Smooth muscle cell (in vitro differentiated cells): ENCODE data around the gene HBS1L. TPM values are rescaled to one million over a fixed set of nuclear protein-coding genes. Genes with fewer than 3 reads are reported as not detected.

Experiments
- DNase-seq: peaks from one replicate; lab custom pipeline; 2025; ENCODE audit not compliant: unreplicated experiment; lab: John Stamatoyannopoulos, UW
- H2AFZ ChIP-seq: fragments of 200-600 bp; sonication (generic); 2 replicates; pipeline ENCODE4 v1.6.0; 2016; ENCODE audit warnings: antibody characterized with exemption, low read depth, mild to moderate bottlenecking
- H3F3A ChIP-seq: fragments of 200-600 bp; sonication (generic); 2 replicates; pipeline ENCODE4 v1.6.0; 2017; ENCODE audit warnings: antibody characterized with exemption, low read depth
- H3K27ac ChIP-seq: fragments of 200-600 bp; sonication (generic); 2 replicates; pipeline ENCODE4 v1.5.1; 2016; ENCODE audit warnings: low read depth, mild to moderate bottlenecking
- H3K27me3 ChIP-seq: fragments of 200-600 bp; sonication (generic); 2 replicates; pipeline ENCODE4 v1.6.1; 2016; ENCODE audit warnings: low read depth, mild to moderate bottlenecking
- H3K36me3 ChIP-seq: fragments of 200-600 bp; sonication (generic); 2 replicates; pipeline ENCODE4 v1.5.1; 2016; ENCODE audit warnings: low read depth
- H3K4me1 ChIP-seq: fragments of 200-600 bp; sonication (generic); 2 replicates; pipeline ENCODE4 v1.5.1; 2016; ENCODE audit warnings: low read depth
- H3K4me2 ChIP-seq: fragments of 200-600 bp; sonication (generic); 2 replicates; pipeline ENCODE4 v1.6.0; 2016; ENCODE audit warnings: mild to moderate bottlenecking
- H3K4me3 ChIP-seq: fragments of 200-600 bp; sonication (generic); 2 replicates; pipeline ENCODE4 v1.5.1; 2016; ENCODE audit warnings: mild to moderate bottlenecking
- H3K79me2 ChIP-seq: fragments of 200-600 bp; sonication (generic); 2 replicates; pipeline ENCODE4 v1.6.0; 2016; ENCODE audit warnings: low read depth, mild to moderate bottlenecking
- H3K9ac ChIP-seq: fragments of 200-600 bp; sonication (generic); 2 replicates; pipeline ENCODE4 v1.6.0; 2016; ENCODE audit warnings: low read depth
- H3K9me3 ChIP-seq: fragments of 200-600 bp; sonication (generic); replicated peaks from 2 replicates; pipeline ENCODE4 v1.5.1; 2016; ENCODE audit warnings: low read depth
- H4K20me1 ChIP-seq: fragments of 200-600 bp; sonication (generic); 2 replicates; pipeline ENCODE4 v1.6.0; 2016; ENCODE audit warnings: low read depth
- WGBS: methylation state at CpG from one replicate; pipeline ENCODE4 v1.1.7; 2016; ENCODE audit warnings: low lambda C conversion rate; 5-methylcytosine and 5-hydroxymethylcytosine counted together
- polyA plus RNA-seq: library from polyadenylated mRNA; unstranded; fragments of >200 nt; fragmentation: Nextera tagmentation; extraction: Ambion mirVana; gene quantifications from 2 replicates; pipeline ENCODE4 v1.2.1, GENCODE V29; 2016
- total RNA-seq: library from RNA; depleted of rRNA; stranded (reverse); fragments of >200 nt; gene quantifications from 2 replicates; pipeline ENCODE4 v1.2.3, GENCODE V29; 2014
- TF ChIP-seq, protein P1 (sequence below): fragments of 200-600 bp; sonication (generic); IDR thresholded peaks from 2 replicates; pipeline ENCODE4 v1.5.1; 2017; ENCODE audit warnings: borderline replicate concordance, mild to moderate bottlenecking, antibody characterized with exemption; ENCODE audit not compliant: insufficient read depth, poor library complexity, severe bottlenecking

Gene HBS1L
- total and polyA plus RNA-seq, 2 experiments from 2014 or later, result 64.3 to 84.8 TPM

DNA sequence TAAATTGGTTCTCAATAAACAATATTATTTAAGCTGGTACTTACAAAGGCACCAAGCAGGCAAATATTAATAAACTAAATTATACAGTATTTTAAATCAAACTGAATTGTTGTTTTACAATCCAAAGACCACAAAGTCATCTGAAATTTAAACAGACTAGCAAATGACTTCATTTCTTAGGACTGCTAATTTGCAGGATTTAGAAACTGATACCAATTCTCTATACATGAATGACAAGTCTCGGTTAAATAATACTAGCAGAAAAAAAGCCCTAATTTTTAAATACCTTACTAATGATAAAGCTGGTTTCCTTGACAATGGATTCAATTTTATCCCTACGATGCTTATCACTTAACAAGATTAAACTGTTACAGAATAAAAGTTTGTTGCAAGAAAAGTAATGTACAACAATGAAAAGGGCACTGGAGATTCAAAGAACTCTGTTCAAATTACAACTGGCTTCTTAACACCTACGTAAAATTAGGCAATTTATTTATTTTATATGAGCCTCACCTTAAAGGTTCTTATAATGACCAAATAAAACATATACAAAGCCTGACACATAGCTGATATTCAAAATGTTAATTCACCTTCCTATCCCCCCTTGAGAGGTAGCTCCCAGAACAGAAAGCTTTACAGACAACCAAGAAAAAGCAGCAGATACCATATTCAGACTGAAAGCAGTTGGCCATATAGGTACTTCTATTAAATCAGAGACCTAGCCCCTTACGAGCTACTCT lies 33.1 kb downstream of the HBS1L start:
- H2AFZ ChIP-seq, result no peak overlapping the region
- no peak overlapping the region for H3K9ac ChIP-seq
- no peak overlapping the region for H3K27ac ChIP-seq
- peaks cover 35% of the 10 kb centered on the region for H3K79me2 ChIP-seq
- H3F3A ChIP-seq, result no peaks in the 10 kb centered on the region
- no peak for DNase-seq
- H3K4me3 ChIP-seq, result no peak overlapping the region
- H3K4me1 ChIP-seq, result peaks cover 14% of the 10 kb centered on the region
- no peak overlapping the region for H3K4me2 ChIP-seq
- H3K9me3 ChIP-seq, result no peaks in the 10 kb centered on the region
- peaks cover 87% of the 10 kb centered on the region for H4K20me1 ChIP-seq
- H3K36me3 ChIP-seq, result no peaks in the 10 kb centered on the region
- TF ChIP-seq, protein P1, sequence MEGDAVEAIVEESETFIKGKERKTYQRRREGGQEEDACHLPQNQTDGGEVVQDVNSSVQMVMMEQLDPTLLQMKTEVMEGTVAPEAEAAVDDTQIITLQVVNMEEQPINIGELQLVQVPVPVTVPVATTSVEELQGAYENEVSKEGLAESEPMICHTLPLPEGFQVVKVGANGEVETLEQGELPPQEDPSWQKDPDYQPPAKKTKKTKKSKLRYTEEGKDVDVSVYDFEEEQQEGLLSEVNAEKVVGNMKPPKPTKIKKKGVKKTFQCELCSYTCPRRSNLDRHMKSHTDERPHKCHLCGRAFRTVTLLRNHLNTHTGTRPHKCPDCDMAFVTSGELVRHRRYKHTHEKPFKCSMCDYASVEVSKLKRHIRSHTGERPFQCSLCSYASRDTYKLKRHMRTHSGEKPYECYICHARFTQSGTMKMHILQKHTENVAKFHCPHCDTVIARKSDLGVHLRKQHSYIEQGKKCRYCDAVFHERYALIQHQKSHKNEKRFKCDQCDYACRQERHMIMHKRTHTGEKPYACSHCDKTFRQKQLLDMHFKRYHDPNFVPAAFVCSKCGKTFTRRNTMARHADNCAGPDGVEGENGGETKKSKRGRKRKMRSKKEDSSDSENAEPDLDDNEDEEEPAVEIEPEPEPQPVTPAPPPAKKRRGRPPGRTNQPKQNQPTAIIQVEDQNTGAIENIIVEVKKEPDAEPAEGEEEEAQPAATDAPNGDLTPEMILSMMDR, result no peak
- whole genome bisulfite sequencing, result 88% methylated on average over 4 of the region's 4 CpGs
- H3K27me3 ChIP-seq, result no peaks in the 10 kb centered on the region

GRCh38 chr6:135018941-135019340 lies 35.7 kb downstream of the HBS1L start:
- H3K4me3 ChIP-seq, result no peak overlapping the region
- H4K20me1 ChIP-seq, result peaks cover 80% of the 10 kb centered on the region
- H3F3A ChIP-seq, result no peaks in the 10 kb centered on the region
- 90% methylated on average over 1 of the region's 1 CpG for WGBS
- TF ChIP-seq, protein P1, result no peak
- no peak overlapping the region for H3K4me2 ChIP-seq
- H3K27ac ChIP-seq, result no peak overlapping the region
- no peaks in the 10 kb centered on the region for H3K4me1 ChIP-seq
- H2AFZ ChIP-seq, result no peak overlapping the region
- no peak overlapping the region for H3K9ac ChIP-seq
- H3K27me3 ChIP-seq, result no peaks in the 10 kb centered on the region
- no peaks in the 10 kb centered on the region for H3K9me3 ChIP-seq
- H3K36me3 ChIP-seq, result no peaks in the 10 kb centered on the region
- DNase-seq, result no peak
- H3K79me2 ChIP-seq, result peaks cover 35% of the 10 kb centered on the region

- DNase-seq, result no peak
- H3K9ac ChIP-seq, result no peak overlapping the region
- H3K27me3 ChIP-seq, result no peaks in the 10 kb centered on the region
- H3F3A ChIP-seq, result no peaks in the 10 kb centered on the region
- H3K4me1 ChIP-seq, result no peaks in the 10 kb centered on the region
- H2AFZ ChIP-seq, result no peak overlapping the region
- H4K20me1 ChIP-seq, result peaks cover 77% of the 10 kb centered on the region
- peaks cover 28% of the 10 kb centered on the region for H3K79me2 ChIP-seq
- H3K9me3 ChIP-seq, result no peaks in the 10 kb centered on the region
- 100% methylated on average over 2 of the region's 2 CpGs for WGBS
- no peak overlapping the region for H3K4me2 ChIP-seq
- no peak overlapping the region for H3K27ac ChIP-seq
- H3K36me3 ChIP-seq, result no peaks in the 10 kb centered on the region
- H3K4me3 ChIP-seq, result no peak overlapping the region
- TF ChIP-seq, protein P1, result no peak
Observed at GRCh38 chr6:135018052-135018451, 36.6 kb downstream of the HBS1L start.

- Histone ChIP-seq H3K79me2 (peaks cover 18% of the 10 kb centered on the region), H3K4me3 (no peak overlapping the region), H2AFZ (no peak overlapping the region), H3K27ac (no peak overlapping the region), H3K9ac (no peak overlapping the region), H4K20me1 (peaks cover 61% of the 10 kb centered on the region), H3K36me3 (no peaks in the 10 kb centered on the region), H3K9me3 (no peaks in the 10 kb centered on the region), H3K4me1 (no peaks in the 10 kb centered on the region), H3F3A (no peaks in the 10 kb centered on the region), H3K27me3 (no peaks in the 10 kb centered on the region), H3K4me2 (no peak overlapping the region)
- 92% methylated on average over 4 of the region's 4 CpGs for WGBS
- TF ChIP-seq, protein P1, result no peak
- DNase-seq, result no peak
Observed at GRCh38 chr6:135014353-135014832, 40.2 kb downstream of the HBS1L start.
